ENCODE data around the gene PRPF18. TPM values are rescaled to one million over a fixed set of nuclear protein-coding genes. Genes with fewer than 3 reads are reported as not detected.

Gene PRPF18
- total RNA-seq, 1 experiment from 2014 or later: 10.2 TPM

DNA sequence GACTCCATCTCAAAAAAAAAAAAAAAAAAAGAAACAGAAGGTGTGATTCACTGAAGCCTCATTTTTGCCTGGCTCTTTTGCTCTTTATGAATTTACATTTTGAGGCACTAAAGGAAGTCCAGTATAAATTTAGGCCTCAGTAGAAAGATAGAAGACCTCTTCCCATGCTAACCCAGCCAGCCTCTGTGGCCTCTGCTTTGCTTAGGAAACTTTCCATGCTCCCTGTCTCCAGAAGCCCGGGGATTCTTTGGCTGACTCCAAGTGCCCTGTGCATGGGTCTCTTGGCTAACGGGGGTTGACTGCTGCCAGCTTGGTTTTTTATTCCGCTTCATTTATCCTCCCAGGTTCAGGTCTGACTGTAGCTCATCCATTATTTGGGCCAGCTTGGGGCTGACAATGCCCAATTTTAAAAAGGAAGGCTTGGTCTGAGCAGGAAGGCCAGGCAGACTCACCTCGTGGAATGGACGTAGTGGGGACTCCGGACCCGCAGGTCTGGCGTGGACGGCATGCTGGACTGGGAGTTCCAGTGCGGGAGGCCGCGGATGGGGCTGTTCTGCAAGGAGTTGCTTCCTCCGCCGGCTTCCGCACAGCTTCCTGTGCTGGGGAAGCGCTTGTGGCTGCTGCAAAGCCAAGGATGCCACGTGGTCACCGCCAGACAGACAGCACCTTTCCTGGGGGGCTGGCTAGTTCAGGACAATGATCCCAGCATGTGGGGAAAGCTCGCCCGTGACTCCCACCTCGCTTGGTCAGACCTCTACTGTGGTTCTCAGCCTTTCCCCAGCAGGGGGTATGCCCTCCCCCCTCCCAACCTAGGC, 72.3 kb downstream of the PRPF18 start:
- Histone ChIP-seq H3K27me3 (ENCODE audit: low read length) (no peaks in the 10 kb centered on the region), H3K4me2 (ENCODE audit: low read length) (no peak overlapping the region), H2AFZ (ENCODE audit: low read length) (no peak overlapping the region), H3K9ac (ENCODE audit: low read length) (no peak overlapping the region), H3K4me3 (ENCODE audit: low read length) (no peak overlapping the region), H3K36me3 (ENCODE audit: low read depth, low read length) (peaks cover 4% of the 10 kb centered on the region; the same call in 1 of the 2 replicates), H3K9me2 (replicated peaks; ENCODE audit: low read length) (no peaks in the 10 kb centered on the region), H4K20me1 (ENCODE audit: low read length) (no peaks in the 10 kb centered on the region), H3K9me3 (ENCODE audit: low read length) (no peaks in the 10 kb centered on the region), H3F3A (ENCODE audit: low read length, unreplicated experiment) (no peaks in the 10 kb centered on the region), H3K4me1 (ENCODE audit: insufficient read depth, low read length) (no peaks in the 10 kb centered on the region), H3K27ac (ENCODE audit: low read length) (no peak overlapping the region), H3K79me2 (ENCODE audit: low read length) (no peaks in the 10 kb centered on the region)
- DNase-seq (no peak), ATAC-seq (no peak)
- POLR2A ChIA-PET (ENCODE audit: unreplicated experiment): interaction anchor here (0.7 kb wide), 1 partner anchor 60 kb away, joined by 3 read pairs; no protein-coding TSS in a partner anchor
- no TSS peak for BruUV-seq (replicated peaks)
- TF ChIP-seq EZH2 (IDR thresholded peaks at IDR 0.05; ENCODE audit: low read length, unreplicated experiment): no peak
- no peak for TF ChIP-seq EZH2phosphoT487 (IDR thresholded peaks at IDR 0.05; ENCODE audit: borderline replicate concordance, low read length)
- TF ChIP-seq, protein P1, sequence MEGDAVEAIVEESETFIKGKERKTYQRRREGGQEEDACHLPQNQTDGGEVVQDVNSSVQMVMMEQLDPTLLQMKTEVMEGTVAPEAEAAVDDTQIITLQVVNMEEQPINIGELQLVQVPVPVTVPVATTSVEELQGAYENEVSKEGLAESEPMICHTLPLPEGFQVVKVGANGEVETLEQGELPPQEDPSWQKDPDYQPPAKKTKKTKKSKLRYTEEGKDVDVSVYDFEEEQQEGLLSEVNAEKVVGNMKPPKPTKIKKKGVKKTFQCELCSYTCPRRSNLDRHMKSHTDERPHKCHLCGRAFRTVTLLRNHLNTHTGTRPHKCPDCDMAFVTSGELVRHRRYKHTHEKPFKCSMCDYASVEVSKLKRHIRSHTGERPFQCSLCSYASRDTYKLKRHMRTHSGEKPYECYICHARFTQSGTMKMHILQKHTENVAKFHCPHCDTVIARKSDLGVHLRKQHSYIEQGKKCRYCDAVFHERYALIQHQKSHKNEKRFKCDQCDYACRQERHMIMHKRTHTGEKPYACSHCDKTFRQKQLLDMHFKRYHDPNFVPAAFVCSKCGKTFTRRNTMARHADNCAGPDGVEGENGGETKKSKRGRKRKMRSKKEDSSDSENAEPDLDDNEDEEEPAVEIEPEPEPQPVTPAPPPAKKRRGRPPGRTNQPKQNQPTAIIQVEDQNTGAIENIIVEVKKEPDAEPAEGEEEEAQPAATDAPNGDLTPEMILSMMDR (conservative IDR thresholded peaks at IDR 0.05; ENCODE audit: low read depth, low read length): no peak
- intact Hi-C loops (cut with micrococcal nuclease): loop anchor here (5.0 kb wide), 1 partner anchor 187 kb away; no protein-coding TSS in a partner anchor
- CTCF ChIA-PET: interaction anchor here (0.5 kb wide), 1 partner anchor 118 kb away, joined by 9 read pairs; no protein-coding TSS in a partner anchor

DNA sequence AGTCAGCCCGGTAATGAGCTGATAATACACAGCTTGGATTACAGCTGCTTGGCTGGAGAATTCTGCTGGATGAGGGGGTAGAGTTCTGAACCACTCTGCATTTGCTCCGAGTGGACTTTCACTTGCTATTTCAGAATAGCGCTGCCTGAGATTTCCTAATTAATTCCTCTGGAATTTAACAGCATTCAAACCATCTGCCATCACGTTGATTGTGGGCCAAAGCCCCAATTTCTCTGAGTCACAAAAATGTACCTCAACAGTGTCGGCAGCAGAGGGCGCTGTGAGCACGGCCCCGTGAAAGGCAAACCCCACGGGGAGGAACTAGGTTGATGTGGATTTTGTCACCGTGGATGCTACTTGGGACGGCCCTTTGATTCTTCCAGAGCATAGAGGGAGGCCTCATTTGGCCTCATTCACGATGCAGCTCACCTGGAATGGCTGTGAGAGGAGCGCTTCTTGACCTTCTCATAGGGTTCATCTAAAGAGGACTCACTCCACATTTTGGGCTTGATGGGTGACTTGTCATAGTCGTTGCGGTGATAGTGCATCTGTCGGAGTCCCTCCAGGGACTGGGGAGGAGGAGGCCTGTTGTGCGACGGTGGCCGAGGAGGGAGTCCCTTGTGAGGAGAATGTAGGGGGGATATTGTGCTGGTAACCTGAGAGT, 73.3 kb downstream of the PRPF18 start:
- no peak overlapping the region for H3K4me3 ChIP-seq (ENCODE audit: low read length)
- no peaks in the 10 kb centered on the region for H3K79me2 ChIP-seq (ENCODE audit: low read length)
- H3K27ac ChIP-seq (ENCODE audit: low read length): no peak overlapping the region
- ChIA-PET CTCF (interaction anchor here (0.5 to 0.7 kb wide), 2 partner anchors 117 to 714 kb away, joined by 5 to 9 read pairs; no protein-coding TSS in a partner anchor), POLR2A (ENCODE audit: unreplicated experiment) (no interaction called here)
- DNase-seq: peak; percentile 27
- no TSS peak for BruUV-seq (replicated peaks)
- no peak overlapping the region for H2AFZ ChIP-seq (ENCODE audit: low read length)
- H3K27me3 ChIP-seq (ENCODE audit: low read length): no peaks in the 10 kb centered on the region
- H4K20me1 ChIP-seq (ENCODE audit: low read length): no peaks in the 10 kb centered on the region
- H3K4me1 ChIP-seq (ENCODE audit: insufficient read depth, low read length): no peaks in the 10 kb centered on the region
- no peaks in the 10 kb centered on the region for H3K9me2 ChIP-seq (replicated peaks; ENCODE audit: low read length)
- H3K36me3 ChIP-seq (ENCODE audit: low read depth, low read length): peaks cover 4% of the 10 kb centered on the region; the same call in 1 of the 2 replicates
- no peak; the same call in 1 of the 2 replicates for ATAC-seq
- H3K9me3 ChIP-seq (ENCODE audit: low read length): no peaks in the 10 kb centered on the region
- intact Hi-C loops (cut with micrococcal nuclease): loop anchor here (1.0 to 5.0 kb wide), 2 partner anchors 118 to 188 kb away; no protein-coding TSS in a partner anchor
- no peaks in the 10 kb centered on the region for H3F3A ChIP-seq (ENCODE audit: low read length, unreplicated experiment)
- no peak overlapping the region for H3K4me2 ChIP-seq (ENCODE audit: low read length)
- no peak overlapping the region for H3K9ac ChIP-seq (ENCODE audit: low read length)
- TF ChIP-seq, protein P1 (conservative IDR thresholded peaks at IDR 0.05; ENCODE audit: low read depth, low read length): peak; percentile 81
- no peak for TF ChIP-seq EZH2phosphoT487 (IDR thresholded peaks at IDR 0.05; ENCODE audit: borderline replicate concordance, low read length)

All from PC-3 (cell line).